ENCODE measurements around the gene LBX1.
A peak's percentile ranks its signal among the peaks of the same experiment; 100 is the strongest.

LBX1 gene

DNA sequence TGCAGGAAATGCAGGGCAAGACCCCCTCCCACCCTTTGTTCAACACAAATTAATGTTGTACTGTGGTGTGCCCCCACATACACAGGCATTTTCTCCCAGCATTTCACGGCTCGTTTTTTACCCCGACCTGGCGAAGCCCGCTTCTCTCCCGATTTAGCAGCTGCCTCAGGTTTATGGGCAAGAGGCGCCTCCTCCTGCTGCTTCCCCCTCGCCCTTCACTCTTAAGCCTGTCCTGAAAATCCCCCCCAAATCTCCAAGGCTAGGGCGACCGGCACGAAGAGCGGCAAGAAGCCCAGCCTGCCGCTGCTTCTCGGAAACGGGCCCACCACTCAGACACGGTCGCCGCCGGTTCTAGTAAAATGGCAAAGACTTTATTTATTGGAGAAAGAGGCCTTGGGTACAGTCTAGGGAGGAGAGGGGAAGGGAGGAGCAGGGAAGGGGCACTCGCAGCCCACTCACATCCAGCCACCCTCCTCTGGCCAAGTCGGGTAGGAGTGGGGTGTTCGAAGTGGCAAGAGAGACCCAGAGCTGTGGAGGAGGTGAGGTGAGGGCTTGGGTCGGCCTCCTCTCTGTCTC lies 3.3 kb downstream of the LBX1 start:
- ATAC-seq (ENCODE audit: low read depth) (no peak), DNase-seq (ENCODE audit: low spot score) (no peak)
- Histone ChIP-seq H3K4me3 (ENCODE audit: severe bottlenecking) (no peak overlapping the region), H3K9me3 (ENCODE audit: severe bottlenecking) (no peaks in the 10 kb centered on the region), H3K36me3 (ENCODE audit: low read depth) (no peaks in the 10 kb centered on the region), H3K4me1 (ENCODE audit: insufficient read depth, poor library complexity, severe bottlenecking) (peaks cover 3% of the 10 kb centered on the region), H3K27me3 (ENCODE audit: insufficient read depth, poor library complexity, severe bottlenecking) (peaks cover 99% of the 10 kb centered on the region), H3K27ac (ENCODE audit: poor library complexity, severe bottlenecking) (no peak overlapping the region)
- TF ChIP-seq, protein P1, sequence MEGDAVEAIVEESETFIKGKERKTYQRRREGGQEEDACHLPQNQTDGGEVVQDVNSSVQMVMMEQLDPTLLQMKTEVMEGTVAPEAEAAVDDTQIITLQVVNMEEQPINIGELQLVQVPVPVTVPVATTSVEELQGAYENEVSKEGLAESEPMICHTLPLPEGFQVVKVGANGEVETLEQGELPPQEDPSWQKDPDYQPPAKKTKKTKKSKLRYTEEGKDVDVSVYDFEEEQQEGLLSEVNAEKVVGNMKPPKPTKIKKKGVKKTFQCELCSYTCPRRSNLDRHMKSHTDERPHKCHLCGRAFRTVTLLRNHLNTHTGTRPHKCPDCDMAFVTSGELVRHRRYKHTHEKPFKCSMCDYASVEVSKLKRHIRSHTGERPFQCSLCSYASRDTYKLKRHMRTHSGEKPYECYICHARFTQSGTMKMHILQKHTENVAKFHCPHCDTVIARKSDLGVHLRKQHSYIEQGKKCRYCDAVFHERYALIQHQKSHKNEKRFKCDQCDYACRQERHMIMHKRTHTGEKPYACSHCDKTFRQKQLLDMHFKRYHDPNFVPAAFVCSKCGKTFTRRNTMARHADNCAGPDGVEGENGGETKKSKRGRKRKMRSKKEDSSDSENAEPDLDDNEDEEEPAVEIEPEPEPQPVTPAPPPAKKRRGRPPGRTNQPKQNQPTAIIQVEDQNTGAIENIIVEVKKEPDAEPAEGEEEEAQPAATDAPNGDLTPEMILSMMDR (IDR thresholded peaks at IDR 0.05; ENCODE audit: poor library complexity, severe bottlenecking), result no peak

DNA sequence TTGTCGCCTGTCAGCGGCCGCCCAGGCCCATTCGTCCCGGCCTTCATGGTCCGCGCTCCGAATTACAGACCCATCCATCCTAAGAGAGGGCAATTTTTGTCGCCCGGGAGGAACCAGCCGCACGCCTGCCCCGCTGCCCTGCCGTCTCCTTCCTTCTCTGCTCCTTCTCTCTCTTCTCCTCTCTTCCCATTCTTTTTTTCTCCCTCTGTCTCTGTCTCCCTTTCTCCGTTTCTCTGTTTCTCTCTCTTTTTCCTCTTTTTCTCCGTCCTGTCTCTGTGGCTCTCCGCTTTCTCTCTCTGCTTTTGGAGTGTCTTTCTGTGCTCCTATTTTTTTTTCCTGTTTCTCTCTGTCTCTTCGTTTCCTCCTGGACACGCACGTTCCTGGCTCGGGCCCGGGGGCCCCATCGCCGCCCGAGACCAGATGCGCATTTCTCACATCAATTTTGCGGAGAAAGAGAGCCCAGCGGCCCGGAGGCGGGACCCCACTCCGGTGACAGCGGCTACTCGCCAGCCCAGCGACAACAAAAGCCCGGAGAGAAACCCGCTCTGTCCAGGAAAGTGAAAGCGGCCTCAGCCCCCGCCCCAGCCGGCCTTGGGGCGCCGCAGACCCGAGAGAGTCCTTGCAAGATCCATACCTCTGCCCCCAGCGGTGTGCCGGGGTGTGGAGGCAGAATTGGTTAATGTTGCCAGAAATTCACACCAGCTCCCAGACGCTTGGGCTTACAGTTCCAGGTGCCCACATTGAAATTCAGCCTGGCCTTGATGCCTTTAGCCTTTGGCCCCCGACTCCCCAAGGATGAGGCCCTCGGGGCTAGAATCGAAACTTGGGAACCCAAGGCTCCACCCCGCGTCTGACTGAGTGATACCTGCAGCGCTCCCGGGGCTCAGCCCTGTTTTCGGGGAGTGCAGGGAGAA lies 4.1 kb downstream of the LBX1 start:
- no peaks in the 10 kb centered on the region for H3K9me3 ChIP-seq (ENCODE audit: severe bottlenecking)
- DNase-seq (ENCODE audit: low spot score), result no peak
- peaks cover 3% of the 10 kb centered on the region for H3K4me1 ChIP-seq (ENCODE audit: insufficient read depth, poor library complexity, severe bottlenecking)
- ATAC-seq (ENCODE audit: low read depth), result no peak
- H3K27me3 ChIP-seq (ENCODE audit: insufficient read depth, poor library complexity, severe bottlenecking), result peaks cover 99% of the 10 kb centered on the region
- H3K27ac ChIP-seq (ENCODE audit: poor library complexity, severe bottlenecking), result no peak overlapping the region
- H3K36me3 ChIP-seq (ENCODE audit: low read depth), result no peaks in the 10 kb centered on the region
- TF ChIP-seq, protein P1 (IDR thresholded peaks at IDR 0.05; ENCODE audit: poor library complexity, severe bottlenecking), result no peak
- no peak overlapping the region for H3K4me3 ChIP-seq (ENCODE audit: severe bottlenecking)

- Histone ChIP-seq H3K9me3 (ENCODE audit: severe bottlenecking) (no peaks in the 10 kb centered on the region), H3K27me3 (ENCODE audit: insufficient read depth, poor library complexity, severe bottlenecking) (peaks cover 99% of the 10 kb centered on the region), H3K4me1 (ENCODE audit: insufficient read depth, poor library complexity, severe bottlenecking) (peaks cover 3% of the 10 kb centered on the region), H3K27ac (ENCODE audit: poor library complexity, severe bottlenecking) (no peak overlapping the region), H3K4me3 (ENCODE audit: severe bottlenecking) (no peak overlapping the region), H3K36me3 (ENCODE audit: low read depth) (no peaks in the 10 kb centered on the region)
- no peak for DNase-seq (ENCODE audit: low spot score)
- TF ChIP-seq, protein P1 (IDR thresholded peaks at IDR 0.05; ENCODE audit: poor library complexity, severe bottlenecking), result no peak
- no peak for ATAC-seq (ENCODE audit: low read depth)
Measured at GRCh38 chr10:101224060-101224909, 5.0 kb downstream of the LBX1 start.

DNA sequence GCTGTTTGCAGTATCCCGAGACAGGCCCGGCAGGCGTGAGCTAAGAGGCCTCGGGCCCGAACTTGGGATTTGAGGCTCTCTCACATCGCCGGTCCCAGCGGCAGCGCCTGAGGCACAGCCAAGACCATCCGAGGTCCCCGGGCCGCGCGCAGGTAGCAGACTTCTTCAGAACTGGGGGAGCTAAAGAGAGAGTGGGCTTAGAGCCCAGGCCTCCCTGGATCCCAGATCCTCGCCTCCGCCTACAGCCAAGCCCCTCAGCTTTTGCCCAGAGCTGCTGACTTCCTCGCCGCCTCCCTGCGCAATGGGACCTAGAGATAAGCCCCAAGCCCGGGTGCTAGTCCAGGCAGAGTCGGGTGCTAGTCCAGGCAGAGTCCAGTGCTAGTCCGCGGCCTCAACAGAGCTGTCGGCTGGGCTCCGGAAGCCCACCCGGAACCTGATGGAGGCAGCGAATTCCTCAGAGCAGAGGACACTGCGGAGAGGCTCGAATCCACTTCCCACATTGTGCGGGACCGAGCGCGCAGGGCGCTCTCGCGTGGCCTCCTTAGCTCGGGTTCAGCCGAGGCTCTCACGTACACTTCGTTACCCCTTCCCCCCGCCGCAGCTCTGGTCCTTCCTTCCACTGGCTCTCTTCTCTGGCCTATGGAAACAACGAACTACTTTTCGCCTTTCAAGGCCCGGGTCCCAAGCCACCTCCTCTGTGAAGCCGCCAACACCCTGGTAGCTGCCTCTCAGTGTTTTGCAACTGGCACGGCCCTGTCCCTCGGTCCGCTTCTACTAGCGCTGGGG lies 5.8 kb downstream of the LBX1 start:
- ATAC-seq (ENCODE audit: low read depth), result peak; percentile 15; the same call in 1 of the 3 replicates
- no peak overlapping the region for H3K4me3 ChIP-seq (ENCODE audit: severe bottlenecking)

More for the DNA sequence above, 5.8 kb downstream of the LBX1 start:
- H3K4me1 ChIP-seq (ENCODE audit: insufficient read depth, poor library complexity, severe bottlenecking), result peaks cover 3% of the 10 kb centered on the region
- TF ChIP-seq, protein P1 (IDR thresholded peaks at IDR 0.05; ENCODE audit: poor library complexity, severe bottlenecking), result no peak
- no peak overlapping the region for H3K27ac ChIP-seq (ENCODE audit: poor library complexity, severe bottlenecking)
- H3K27me3 ChIP-seq (ENCODE audit: insufficient read depth, poor library complexity, severe bottlenecking), result peaks cover 100% of the 10 kb centered on the region
- no peaks in the 10 kb centered on the region for H3K36me3 ChIP-seq (ENCODE audit: low read depth)
- no peak for DNase-seq (ENCODE audit: low spot score)
- H3K9me3 ChIP-seq (ENCODE audit: severe bottlenecking), result no peaks in the 10 kb centered on the region
